Endothelial cell of umbilical vein (primary cell): ENCODE results near the gene CDC37L1. TPM values are rescaled to one million over a fixed set of nuclear protein-coding genes. Genes with fewer than 3 reads are reported as not detected.

Source experiments
- BruUV-seq: library from RNA; stranded (reverse); fragments of 400-500 nt; replicated peaks from 2 replicates; lab custom pipeline; 2021; lab: Mats Ljungman, UMichigan
- CTCF ChIA-PET: fragments of 300-600, 350-600 bp; sonication (Branson Sonifier 250); formaldehyde crosslinking; loops from one replicate; lab custom pipeline; 2021; ENCODE audit warnings: antibody characterized with exemption, inconsistent platforms; lab: Charles Lee
- POLR2A ChIA-PET: fragments of 300-600, 350-600 bp; sonication (Branson Sonifier 250); formaldehyde crosslinking; loops from one replicate; lab custom pipeline; 2021; ENCODE audit warnings: antibody characterized with exemption, inconsistent platforms; lab: Charles Lee
- DNase-seq: peaks from one replicate; pipeline ENCODE4 v3.0.0-alpha.2; 2011; ENCODE audit warnings: low read depth, low spot score
- FAIRE-seq: peaks from 2 replicates; lab custom pipeline; 2011; peaks lifted over from hg19 to GRCh38; lab: Jason Lieb, UNC
- H2AFZ ChIP-seq: 2 replicates; pipeline ENCODE4 v1.6.0; 2012; ENCODE audit warnings: low read depth, low read length, control low read depth, inconsistent platforms
- H3K27ac ChIP-seq: 2 replicates; pipeline ENCODE4 v1.5.1; 2011; ENCODE audit warnings: low read depth, mild to moderate bottlenecking, control low read depth, low read length, moderate library complexity; ENCODE audit not compliant: insufficient read depth
- H3K27me3 ChIP-seq, 2 experiments: 2 replicates each; pipeline versions ENCODE4 v1.6.0 to v1.6.1; 2011; ENCODE audit warnings: low read length in 2 of 2, mixed read lengths in 1 of 2; ENCODE audit not compliant: control insufficient read depth in 2 of 2, insufficient read depth in 2 of 2
- H3K36me3 ChIP-seq, 2 experiments: 2 replicates in 1 of 2; 3 replicates in 1 of 2; pipeline ENCODE4 v1.5.1; 2011; ENCODE audit warnings: low read length in 2 of 2, mild to moderate bottlenecking in 1 of 2, moderate library complexity in 1 of 2; ENCODE audit not compliant: control insufficient read depth in 2 of 2, insufficient read depth in 2 of 2; ENCODE audit errors: extremely low read depth in 1 of 2
- H3K4me1 ChIP-seq: 3 replicates; pipeline ENCODE4 v1.5.1; 2011; ENCODE audit warnings: mild to moderate bottlenecking, low read length; ENCODE audit not compliant: control insufficient read depth, insufficient read depth; ENCODE audit errors: extremely low read depth
- H3K4me2 ChIP-seq: 2 replicates; pipeline ENCODE4 v1.6.1; 2011; ENCODE audit warnings: low read length, control low read depth, mixed read lengths; ENCODE audit not compliant: insufficient read depth
- H3K4me3 ChIP-seq, 3 experiments: fragments of 200-600 bp in 1 of 3; sonication (generic), shearing (Covaris generic) in 1 of 3; replicated peaks in 1 of 3; 2 replicates each; pipeline ENCODE4 v1.5.1; 2011 to 2016; ENCODE audit warnings: control low read depth in 3 of 3, low read length in 3 of 3, mild to moderate bottlenecking in 2 of 3, inconsistent platforms in 1 of 3, low read depth in 1 of 3, moderate library complexity in 1 of 3; ENCODE audit not compliant: insufficient read depth in 1 of 3
- H3K79me2 ChIP-seq: 2 replicates; pipeline ENCODE4 v1.6.0; 2012; ENCODE audit warnings: low read length, inconsistent platforms; ENCODE audit not compliant: control insufficient read depth, insufficient read depth
- H3K9ac ChIP-seq: replicated peaks from 2 replicates; pipeline ENCODE3; 2011; ENCODE audit warnings: low read length, control low read depth; ENCODE audit not compliant: insufficient read depth; ENCODE audit errors: extremely low read depth
- H3K9me1 ChIP-seq: replicated peaks from 3 replicates; pipeline ENCODE4 v1.6.0; 2011; ENCODE audit warnings: mild to moderate bottlenecking, low read length; ENCODE audit not compliant: control insufficient read depth, insufficient read depth; ENCODE audit errors: extremely low read depth
- H3K9me3 ChIP-seq: replicated peaks from 2 replicates; pipeline ENCODE4 v1.5.1; 2012; ENCODE audit warnings: low read length, inconsistent platforms; ENCODE audit not compliant: control insufficient read depth, insufficient read depth
- H4K20me1 ChIP-seq: replicated peaks from 2 replicates; pipeline ENCODE3; 2011; ENCODE audit warnings: mild to moderate bottlenecking, low read length; ENCODE audit not compliant: control insufficient read depth, insufficient read depth; ENCODE audit errors: extremely low read depth
- CTCF ChIP-seq, 2 donors: IDR thresholded peaks; 1 replicate in 1 of 2; 2 replicates in 1 of 2; pipeline ENCODE4 v1.5.1; 2011; ENCODE audit warnings: low read length in 2 of 2, mild to moderate bottlenecking in 2 of 2, moderate library complexity in 2 of 2, control low read depth in 1 of 2, inconsistent platforms in 1 of 2, low read depth in 1 of 2; ENCODE audit not compliant: insufficient read depth in 1 of 2; ENCODE audit errors: extremely low read depth in 1 of 2
- EZH2 ChIP-seq: IDR thresholded peaks from 2 replicates; pipeline ENCODE4 v1.6.1; 2012; ENCODE audit warnings: borderline replicate concordance, low read depth, mild to moderate bottlenecking, moderate library complexity, low read length, inconsistent platforms; ENCODE audit not compliant: severe bottlenecking
- FOS ChIP-seq: IDR thresholded peaks from 2 replicates; pipeline ENCODE4 v1.6.1; 2011; ENCODE audit warnings: mild to moderate bottlenecking, low read length, moderate library complexity, borderline replicate concordance; ENCODE audit not compliant: insufficient read depth
- GATA2 ChIP-seq: IDR thresholded peaks from 2 replicates; pipeline ENCODE4 v1.7.0; 2011; ENCODE audit warnings: low read depth, mild to moderate bottlenecking, moderate library complexity, mixed read lengths, low read length; ENCODE audit not compliant: insufficient read length, insufficient read depth
- JUN ChIP-seq: IDR thresholded peaks from 2 replicates; pipeline ENCODE4 v1.6.1; 2011; ENCODE audit warnings: borderline replicate concordance, low read depth; ENCODE audit not compliant: insufficient read length, insufficient read depth
- MAX ChIP-seq: IDR thresholded peaks from 2 replicates; pipeline ENCODE4 v1.6.1; 2011; ENCODE audit not compliant: insufficient read depth, insufficient read length
- MYC ChIP-seq: IDR thresholded peaks from one replicate; pipeline ENCODE4 v1.6.1; 2011; ENCODE audit warnings: mild to moderate bottlenecking, low read depth, low read length
- POLR2A ChIP-seq: IDR thresholded peaks from 2 replicates; pipeline ENCODE4 v1.6.1; 2012; ENCODE audit warnings: low read depth, mild to moderate bottlenecking, control low read depth, low read length
- POLR2AphosphoS5 ChIP-seq: IDR thresholded peaks from 2 replicates; pipeline ENCODE4 v1.6.1; 2012; ENCODE audit warnings: low read depth, mild to moderate bottlenecking, control low read depth, low read length, moderate library complexity; ENCODE audit not compliant: insufficient read depth
- dilution Hi-C: fragments of 300-500 bp; cut with MboI; formaldehyde crosslinking; loops from one replicate; pipeline ENCODE4 v1.15.0; 2019; ENCODE audit warnings: low sequenced_read_pairs; ENCODE audit not compliant: extremely low pct_ligation_motif_present
- intact Hi-C: fragments of 100-400 bp; cut with micrococcal nuclease; formaldehyde crosslinking; loops from one replicate; pipeline ENCODE4 v1.10.0; 2022
- polyA plus RNA-seq, 4 experiments: library from polyadenylated mRNA; depleted of rRNA in 3 of 4; stranded (reverse) in 3 of 4; unstranded in 1 of 4; fragments of >200 nt; gene quantifications; 2 replicates each; pipeline versions ENCODE4 v1.2.1 to v1.2.3, GENCODE V29; 2011 to 2012; ENCODE audit warnings: missing spikeins in 1 of 4
- total RNA-seq: library from RNA; stranded (reverse); gene quantifications from 2 replicates; pipeline ENCODE4 v1.2.3, GENCODE V29; 2021

Gene CDC37L1
- total and polyA plus RNA-seq, 2 donors (not counting 3 experiments of a cell fraction or from before 2014, with no cell fraction given): 2.6 to 6.8 TPM

GRCh38 chr9:4718911-4719310, 39.5 kb downstream of the CDC37L1 start:
- FAIRE-seq: no peak
- dilution Hi-C loops (no loop called here), intact Hi-C loops (no loop called here)

More at GRCh38 chr9:4718911-4719310, 39.5 kb downstream of the CDC37L1 start:
- ChIA-PET CTCF (no interaction called here), POLR2A (interaction anchor here (0.6 kb wide), 1 partner anchor 569 kb away, joined by 4 read pairs; no protein-coding TSS in a partner anchor)
- Histone ChIP-seq H3K4me1 (no peaks in the 10 kb centered on the region), H3K4me3 (no peak overlapping the region), H2AFZ (no peak overlapping the region), H3K27ac (no peak overlapping the region), H3K27me3 (no peaks in the 10 kb centered on the region), H3K9ac (no peak overlapping the region), H3K9me3 (no peaks in the 10 kb centered on the region), H4K20me1 (no peaks in the 10 kb centered on the region), H3K36me3 (peaks cover 9 to 11% of the 10 kb centered on the region in 2 experiments), H3K4me2 (no peak overlapping the region), H3K79me2 (no peaks in the 10 kb centered on the region), H3K9me1 (no peaks in the 10 kb centered on the region)
- TF ChIP-seq FOS: no peak
- no peak for TF ChIP-seq CTCF (IDR thresholded peaks at IDR 0.05; ENCODE audit: extremely low read depth in 1 of 2, insufficient read depth in 1 of 2, low read depth in 1 of 2, low read length in 2 of 2)
- TF ChIP-seq MAX: no peak
- no peak for TF ChIP-seq POLR2A
- TF ChIP-seq GATA2: no peak
- TF ChIP-seq EZH2: no peak
- no peak for TF ChIP-seq MYC
- TF ChIP-seq JUN: no peak
- TF ChIP-seq POLR2AphosphoS5: no peak
- no peak for DNase-seq
- no TSS peak for BruUV-seq
